NOMO-1 treated with dmso at 0.1 percent for 144 hours (cell line): ENCODE results near the gene PTPN11.
"Not testable (repeated sequence)": the region's sequence is repeated elsewhere in the genome, so short reads cannot be mapped to it uniquely, and the experiment has no call there.

ENCODE experiments used
- DNase-seq: peaks from one replicate; lab custom pipeline; 2025; ENCODE audit not compliant: unreplicated experiment; lab: John Stamatoyannopoulos, UW

The PTPN11 gene

GRCh38 chr12:112418608-112419296, at the start of gene PTPN11:
TSS of gene PTPN11 (plus strand) at chr12:112418947. CDS start at chr12:112419112, 165 bp downstream.
- DNase-seq, result peak; percentile 71

GRCh38 chr12:112370199-112370598, 48.5 kb upstream of the PTPN11 start:
- DNase-seq, result no peak

- no peak for DNase-seq
Observed at GRCh38 chr12:112370868-112371510, 47.8 kb upstream of the PTPN11 start.

- DNase-seq, result no peak
Observed at GRCh38 chr12:112374166-112374740, 44.5 kb upstream of the PTPN11 start.

GRCh38 chr12:112375105-112375504, 43.6 kb upstream of the PTPN11 start:
- DNase-seq, result no peak

GRCh38 chr12:112380663-112381405, 37.9 kb upstream of the PTPN11 start:
- no peak for DNase-seq

GRCh38 chr12:112381406-112381882, 37.3 kb upstream of the PTPN11 start:
- no peak for DNase-seq

- DNase-seq, result peak; percentile 81
Observed at GRCh38 chr12:112381883-112382796, 36.6 kb upstream of the PTPN11 start, which contains the start of gene HECTD4. TSS of gene HECTD4 (minus strand) at chr12:112382431. CDS start at chr12:112382128, 303 bp downstream.

- DNase-seq, result no peak
Observed at GRCh38 chr12:112382866-112383265, 35.9 kb upstream of the PTPN11 start.

- peak; percentile 53 for DNase-seq
Observed at GRCh38 chr12:112386726-112387125, 32.0 kb upstream of the PTPN11 start.

GRCh38 chr12:112389228-112389627, 29.5 kb upstream of the PTPN11 start:
- no peak for DNase-seq

GRCh38 chr12:112389922-112390654, 28.7 kb upstream of the PTPN11 start:
- not testable (repeated sequence) for DNase-seq

GRCh38 chr12:112393328-112393727, 25.4 kb upstream of the PTPN11 start:
- DNase-seq, result no peak

- DNase-seq, result no peak
Observed at GRCh38 chr12:112401054-112401453, 17.7 kb upstream of the PTPN11 start.

GRCh38 chr12:112401903-112402498, 16.7 kb upstream of the PTPN11 start:
- DNase-seq, result no peak

- no peak for DNase-seq
Observed at GRCh38 chr12:112406519-112407488, 11.9 kb upstream of the PTPN11 start.

- not testable (repeated sequence) for DNase-seq
Observed at GRCh38 chr12:112407683-112408082, 11.1 kb upstream of the PTPN11 start.

- DNase-seq, result no peak
Observed at GRCh38 chr12:112408621-112409020, 10.1 kb upstream of the PTPN11 start.
